HCT116 (cell line): ENCODE measurements around the gene PRL. TPM values are rescaled to one million over a fixed set of nuclear protein-coding genes. Genes with fewer than 3 reads are reported as not detected.

Experiments used
- ATAC-seq: fragments of 200-7000 bp; cut with Tn5 transposase; 2 replicates; pipeline ENCODE4 v1.9.1; 2020; ENCODE audit warnings: mild to moderate bottlenecking, moderate library complexity
- BruUV-seq: library from RNA; stranded (reverse); fragments of 400-500 nt; replicated peaks from 2 replicates; lab custom pipeline; 2021; lab: Mats Ljungman, UMichigan
- CTCF ChIA-PET: fragments of 300-600 bp; sonication (Branson Sonifier 250); formaldehyde crosslinking; loops from one replicate; lab custom pipeline; 2021; ENCODE audit warnings: antibody characterized with exemption; lab: Charles Lee
- POLR2A ChIA-PET: fragments of 300-600, 350-600 bp; sonication (Branson Sonifier 250); formaldehyde crosslinking; loops from one replicate; lab custom pipeline; 2021; ENCODE audit warnings: antibody characterized with exemption; lab: Charles Lee
- RAD21 ChIA-PET, 2 experiments: fragments of 300-600 bp; sonication (Branson Sonifier 250); formaldehyde crosslinking; loops; one replicate each; lab custom pipeline; 2023; ENCODE audit warnings: low total read pairs in 2 of 2; ENCODE audit not compliant: uncharacterized antibody in 2 of 2, unreplicated experiment in 2 of 2, low non-redundant PET in 1 of 2; lab: Charles Lee
- DNase-seq: peaks from one replicate; pipeline ENCODE4 v3.0.0-alpha.2; 2010; ENCODE audit warnings: low read depth, low spot score
- H2AFZ ChIP-seq: fragments of 200-600 bp; shearing (Covaris generic), sonication (generic); 2 replicates; pipeline ENCODE4 v1.6.1; 2017; ENCODE audit warnings: low read depth, mixed run types, mixed read lengths, antibody characterized with exemption, low read length; ENCODE audit not compliant: poor library complexity, severe bottlenecking
- H3K27ac ChIP-seq: 2 replicates; pipeline ENCODE4 v1.5.1; 2012; ENCODE audit warnings: low read depth, low read length
- H3K27me3 ChIP-seq: fragments of 200-600 bp; sonication (generic); 2 replicates; pipeline ENCODE4 v1.6.1; 2016; ENCODE audit warnings: mixed run types, low read length, mixed read lengths; ENCODE audit not compliant: insufficient read depth
- H3K36me3 ChIP-seq, 2 experiments: fragments of 200-500 bp in 1 of 2; fragments of 200-600 bp in 1 of 2; sonication (Bioruptor generic) in 1 of 2; sonication (generic) in 1 of 2; 2 replicates each; pipeline versions ENCODE4 v1.5.1 to v1.6.1; 2014 to 2016; ENCODE audit warnings: low read length in 2 of 2, inconsistent platforms in 1 of 2, mixed read lengths in 1 of 2, mixed run types in 1 of 2; ENCODE audit not compliant: insufficient read depth in 2 of 2, control insufficient read depth in 1 of 2
- H3K4me1 ChIP-seq, 2 experiments: fragments of 200-600 bp in 1 of 2; sonication (generic) in 1 of 2; 2 replicates each; pipeline versions ENCODE4 v1.5.1 to v1.6.1; 2012 to 2017; ENCODE audit warnings: low read length in 2 of 2, inconsistent platforms in 1 of 2, mild to moderate bottlenecking in 1 of 2, mixed read lengths in 1 of 2, mixed run types in 1 of 2, moderate library complexity in 1 of 2; ENCODE audit not compliant: insufficient read depth in 2 of 2, control insufficient read depth in 1 of 2
- H3K4me2 ChIP-seq: fragments of 200-600 bp; sonication (generic); 2 replicates; pipeline ENCODE4 v1.6.1; 2017; ENCODE audit warnings: mixed run types, low read length, mixed read lengths
- H3K4me3 ChIP-seq, 2 experiments: fragments of 200-600 bp in 1 of 2; sonication (generic) in 1 of 2; replicated peaks in 1 of 2; 2 replicates each; pipeline ENCODE4 v1.5.1; 2011 to 2016; ENCODE audit warnings: low read length in 2 of 2, control low read depth in 1 of 2, low read depth in 1 of 2, mild to moderate bottlenecking in 1 of 2, mixed read lengths in 1 of 2, mixed run types in 1 of 2
- H3K79me2 ChIP-seq: fragments of 200-600 bp; sonication (generic); 2 replicates; pipeline ENCODE4 v1.6.1; 2017; ENCODE audit warnings: mild to moderate bottlenecking, mixed run types, low read length, moderate library complexity, mixed read lengths; ENCODE audit not compliant: insufficient read depth
- H3K9ac ChIP-seq: fragments of 200-600 bp; sonication (generic); 2 replicates; pipeline ENCODE4 v1.6.1; 2016; ENCODE audit warnings: low read length, mixed read lengths
- H3K9me2 ChIP-seq: fragments of 200-600 bp; sonication (generic), shearing (Covaris generic); 2 replicates; pipeline ENCODE4 v1.6.1; 2017; ENCODE audit warnings: mixed run types, mild to moderate bottlenecking, moderate library complexity; ENCODE audit not compliant: insufficient read depth
- H3K9me3 ChIP-seq, 2 experiments: fragments of 200-500 bp in 1 of 2; fragments of 200-600 bp in 1 of 2; sonication (Bioruptor generic) in 1 of 2; sonication (generic) in 1 of 2; 2 replicates each; pipeline ENCODE4 v1.6.1; 2014 to 2017; ENCODE audit warnings: low read length in 2 of 2, mixed read lengths in 2 of 2, inconsistent platforms in 1 of 2, low read depth in 1 of 2, mild to moderate bottlenecking in 1 of 2, mixed run types in 1 of 2, moderate library complexity in 1 of 2; ENCODE audit not compliant: control insufficient read depth in 1 of 2, insufficient read depth in 1 of 2
- H4K20me1 ChIP-seq: fragments of 200-600 bp; sonication (generic), shearing (Covaris generic); 2 replicates; pipeline ENCODE4 v1.6.1; 2017; ENCODE audit warnings: mixed run types, mild to moderate bottlenecking, moderate library complexity; ENCODE audit not compliant: insufficient read depth
- CBX3 ChIP-seq: IDR thresholded peaks from 2 replicates; pipeline ENCODE4 v1.6.1; 2012; ENCODE audit warnings: low read depth
- EGR1 ChIP-seq: IDR thresholded peaks from 2 replicates; pipeline ENCODE4 v1.6.1; 2012; ENCODE audit warnings: low read depth
- ELF1 ChIP-seq: IDR thresholded peaks from 2 replicates; pipeline ENCODE4 v1.6.1; 2012; ENCODE audit warnings: low read depth, borderline replicate concordance
- EZH2 ChIP-seq: fragments of 200-600 bp; sonication (generic); IDR thresholded peaks from 2 replicates; pipeline ENCODE4 v1.6.1; 2017; ENCODE audit warnings: antibody characterized with exemption, mixed run types
- JUND ChIP-seq: IDR thresholded peaks from 2 replicates; pipeline ENCODE4 v1.6.1; 2012
- POLR2AphosphoS5 ChIP-seq: IDR thresholded peaks from 2 replicates; pipeline ENCODE4 v1.6.1; 2011; ENCODE audit warnings: mild to moderate bottlenecking, low read depth, low read length, moderate library complexity
- RAD21 ChIP-seq: IDR thresholded peaks from 2 replicates; pipeline ENCODE4 v1.6.1; 2012; ENCODE audit warnings: low read depth, mild to moderate bottlenecking
- SIN3A ChIP-seq: IDR thresholded peaks from 2 replicates; pipeline ENCODE4 v1.6.1; 2012; ENCODE audit warnings: low read depth
- TCF7L2 ChIP-seq: IDR thresholded peaks from 2 replicates; pipeline ENCODE4 v1.7.0; 2011; ENCODE audit warnings: borderline replicate concordance, inconsistent platforms; ENCODE audit not compliant: insufficient read depth, insufficient read length; ENCODE audit errors: extremely low read depth
- YY1 ChIP-seq: IDR thresholded peaks from 2 replicates; pipeline ENCODE4 v1.6.1; 2011; ENCODE audit warnings: low read length, low read depth, moderate library complexity, mild to moderate bottlenecking; ENCODE audit not compliant: insufficient replicate concordance; ENCODE audit errors: extremely low read depth
- ZBTB33 ChIP-seq: IDR thresholded peaks from 2 replicates; pipeline ENCODE4 v1.6.1; 2011; ENCODE audit warnings: mild to moderate bottlenecking, low read length, moderate library complexity; ENCODE audit not compliant: insufficient replicate concordance; ENCODE audit errors: extremely low read depth
- ZFX ChIP-seq: fragments of 450-650 bp; IDR thresholded peaks from 2 replicates; pipeline ENCODE4 v1.6.1; 2017
- ZNF274 ChIP-seq: fragments of 200-500 bp; sonication (Bioruptor generic); IDR thresholded peaks from 2 replicates; pipeline ENCODE4 v1.6.1; 2014; ENCODE audit warnings: mild to moderate bottlenecking, low read depth, low read length, inconsistent platforms
- intact Hi-C: fragments of 100-400 bp; cut with micrococcal nuclease; formaldehyde crosslinking; loops from 2 replicates; pipeline ENCODE4 v1.10.0; 2022
- total RNA-seq: library from RNA; stranded (reverse); gene quantifications from one replicate; pipeline ENCODE4 v1.2.1, GENCODE V29; 2021; ENCODE audit not compliant: unreplicated experiment
- TF ChIP-seq, protein P1 (sequence below), 3 experiments: fragments of 200-600 bp in 1 of 3; sonication (generic) in 1 of 3; IDR thresholded peaks in 2 of 3; conservative IDR thresholded peaks in 1 of 3; 2 replicates each; pipeline ENCODE4 v1.5.1; 2012 to 2017; ENCODE audit warnings: low read depth in 2 of 3, low read length in 2 of 3, antibody characterized with exemption in 1 of 3, borderline replicate concordance in 1 of 3, control low read depth in 1 of 3, mild to moderate bottlenecking in 1 of 3, mixed read lengths in 1 of 3, mixed run types in 1 of 3, moderate library complexity in 1 of 3; ENCODE audit not compliant: insufficient read depth in 1 of 3

The PRL gene
- total RNA-seq, 1 experiment from 2014 or later: not detected

GRCh38 chr6:22240025-22240424 lies 56.8 kb downstream of the PRL start:
- intact Hi-C loops: no loop called here
- Histone ChIP-seq H2AFZ (no peak overlapping the region), H3K79me2 (no peaks in the 10 kb centered on the region), H3K9ac (no peak overlapping the region), H4K20me1 (no peaks in the 10 kb centered on the region), H3K4me2 (no peak overlapping the region), H3K36me3 (no peaks in the 10 kb centered on the region), H3K27me3 (no peaks in the 10 kb centered on the region), H3K27ac (no peak overlapping the region), H3K4me3 (no peak overlapping the region), H3K4me1 (no peaks in the 10 kb centered on the region), H3K9me2 (no peaks in the 10 kb centered on the region), H3K9me3 (no peaks in the 10 kb centered on the region)
- BruUV-seq: no TSS peak
- DNase-seq (no peak), ATAC-seq (no peak)
- ChIA-PET RAD21 (no interaction called here), POLR2A (no interaction called here), CTCF (no interaction called here)
- TF ChIP-seq ELF1 (no peak), ZFX (no peak), EZH2 (no peak), RAD21 (no peak), ZBTB33 (no peak), CBX3 (no peak), TCF7L2 (no peak)

DNA sequence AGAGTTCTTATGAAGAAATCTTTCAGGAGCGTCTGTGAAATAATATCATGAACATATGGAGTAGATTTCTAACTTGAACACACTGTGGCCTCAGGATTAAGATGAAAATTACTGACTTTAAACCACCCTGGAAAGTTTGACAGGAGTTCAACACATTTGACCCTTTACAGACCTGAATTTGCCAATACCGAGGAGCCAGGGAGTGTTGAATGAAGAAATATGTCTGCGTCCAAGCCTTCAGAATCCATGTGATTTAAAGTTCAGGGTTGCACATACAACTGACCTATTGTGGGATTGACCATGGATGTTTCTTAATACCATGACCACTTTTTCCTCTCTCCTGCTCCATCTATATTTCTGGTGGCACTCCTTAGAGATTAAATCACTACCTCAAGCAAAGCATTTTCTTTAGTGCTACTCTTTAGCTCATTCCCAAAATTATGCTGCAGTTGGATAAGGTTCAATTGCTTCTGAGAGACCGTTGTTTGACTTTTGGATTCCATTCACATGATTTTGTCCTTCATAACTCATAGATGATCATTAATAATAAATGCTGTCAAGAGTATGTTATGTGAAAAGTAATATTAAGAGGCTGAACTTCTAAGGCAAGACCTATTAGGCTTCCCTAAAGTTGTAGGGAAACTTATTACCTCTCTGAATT lies 57.4 kb downstream of the PRL start:
- Histone ChIP-seq H3K9ac (no peak overlapping the region), H3K27me3 (no peaks in the 10 kb centered on the region), H3K4me1 (no peaks in the 10 kb centered on the region), H3K9me2 (no peaks in the 10 kb centered on the region), H4K20me1 (no peaks in the 10 kb centered on the region), H3K36me3 (no peaks in the 10 kb centered on the region), H3K27ac (no peak overlapping the region), H3K4me3 (no peak overlapping the region), H3K9me3 (no peaks in the 10 kb centered on the region), H3K79me2 (no peaks in the 10 kb centered on the region), H3K4me2 (no peak overlapping the region), H2AFZ (no peak overlapping the region)
- ChIA-PET CTCF (no interaction called here), RAD21 (no interaction called here), POLR2A (no interaction called here)
- no TSS peak for BruUV-seq
- ATAC-seq: no peak
- intact Hi-C loops: no loop called here
- no peak for DNase-seq
- TF ChIP-seq ZBTB33 (no peak), ZNF274 (no peak), POLR2AphosphoS5 (no peak), EGR1 (no peak), YY1 (no peak), JUND (no peak), SIN3A (no peak)
- TF ChIP-seq, protein P1, sequence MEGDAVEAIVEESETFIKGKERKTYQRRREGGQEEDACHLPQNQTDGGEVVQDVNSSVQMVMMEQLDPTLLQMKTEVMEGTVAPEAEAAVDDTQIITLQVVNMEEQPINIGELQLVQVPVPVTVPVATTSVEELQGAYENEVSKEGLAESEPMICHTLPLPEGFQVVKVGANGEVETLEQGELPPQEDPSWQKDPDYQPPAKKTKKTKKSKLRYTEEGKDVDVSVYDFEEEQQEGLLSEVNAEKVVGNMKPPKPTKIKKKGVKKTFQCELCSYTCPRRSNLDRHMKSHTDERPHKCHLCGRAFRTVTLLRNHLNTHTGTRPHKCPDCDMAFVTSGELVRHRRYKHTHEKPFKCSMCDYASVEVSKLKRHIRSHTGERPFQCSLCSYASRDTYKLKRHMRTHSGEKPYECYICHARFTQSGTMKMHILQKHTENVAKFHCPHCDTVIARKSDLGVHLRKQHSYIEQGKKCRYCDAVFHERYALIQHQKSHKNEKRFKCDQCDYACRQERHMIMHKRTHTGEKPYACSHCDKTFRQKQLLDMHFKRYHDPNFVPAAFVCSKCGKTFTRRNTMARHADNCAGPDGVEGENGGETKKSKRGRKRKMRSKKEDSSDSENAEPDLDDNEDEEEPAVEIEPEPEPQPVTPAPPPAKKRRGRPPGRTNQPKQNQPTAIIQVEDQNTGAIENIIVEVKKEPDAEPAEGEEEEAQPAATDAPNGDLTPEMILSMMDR (IDR thresholded peaks at IDR 0.05 in 2 of 3, conservative IDR thresholded peaks at IDR 0.05 in 1 of 3; ENCODE audit: borderline replicate concordance in 1 of 3, insufficient read depth in 1 of 3, low read depth in 2 of 3, low read length in 2 of 3): no peak
